Measurements from ENCODE around the gene CXCL13.

GRCh38 chr4:77560170-77560569, 45.5 kb upstream of the CXCL13 start:
- TF ChIP-seq KLF17 (tag by site-specific recombination; IDR thresholded peaks at IDR 0.05) (no peak), CTCF (tag by site-specific recombination; IDR thresholded peaks at IDR 0.05) (no peak), ZBTB26 (tag by site-specific recombination; optimal IDR thresholded peaks at IDR 0.05) (no peak), ZNF266 (tag by site-specific recombination; IDR thresholded peaks at IDR 0.05; ENCODE audit: low read depth) (no peak), HOXA7 (CRISPR knock-in tag; IDR thresholded peaks at IDR 0.05; ENCODE audit: borderline replicate concordance) (no peak), ZNF449 (tag by site-specific recombination; IDR thresholded peaks at IDR 0.05) (no peak), ZNF777 (tag by site-specific recombination; IDR thresholded peaks at IDR 0.05; ENCODE audit: borderline replicate concordance) (no peak), ZNF223 (tag by site-specific recombination; IDR thresholded peaks at IDR 0.05) (no peak), ZNF133 (tag by site-specific recombination; IDR thresholded peaks at IDR 0.05) (no peak), YY1 (tag by site-specific recombination; IDR thresholded peaks at IDR 0.05) (no peak), ZFP37 (tag by site-specific recombination; IDR thresholded peaks at IDR 0.05) (no peak), ZNF571 (tag by site-specific recombination; IDR thresholded peaks at IDR 0.05) (no peak)

Measured in HEK293 (cell line).